Measurements from ENCODE around the gene PGA4. TPM values are rescaled to one million over a fixed set of nuclear protein-coding genes. Genes with fewer than 3 reads are reported as not detected.
"Not testable (repeated sequence)": the region's sequence is repeated elsewhere in the genome, so short reads cannot be mapped to it uniquely, and the experiment has no call there.

The PGA4 gene
- not detected for total RNA-seq

- ATAC-seq = not testable (repeated sequence)
Measured at GRCh38 chr11:61222047-61222446, at the start of gene PGA4. Gene PGA4, plus strand, starts transcription at chr11:61222347. Its CDS starts 54 bp downstream, at chr11:61222401.

- no peak for ATAC-seq
Measured at GRCh38 chr11:61172356-61172755, 49.8 kb upstream of the PGA4 start.

- no peak for ATAC-seq
Measured at GRCh38 chr11:61172888-61173287, 49.3 kb upstream of the PGA4 start.

GRCh38 chr11:61173456-61173855 is 48.7 kb upstream of the PGA4 start:
- ATAC-seq = peak; percentile 23

DNA sequence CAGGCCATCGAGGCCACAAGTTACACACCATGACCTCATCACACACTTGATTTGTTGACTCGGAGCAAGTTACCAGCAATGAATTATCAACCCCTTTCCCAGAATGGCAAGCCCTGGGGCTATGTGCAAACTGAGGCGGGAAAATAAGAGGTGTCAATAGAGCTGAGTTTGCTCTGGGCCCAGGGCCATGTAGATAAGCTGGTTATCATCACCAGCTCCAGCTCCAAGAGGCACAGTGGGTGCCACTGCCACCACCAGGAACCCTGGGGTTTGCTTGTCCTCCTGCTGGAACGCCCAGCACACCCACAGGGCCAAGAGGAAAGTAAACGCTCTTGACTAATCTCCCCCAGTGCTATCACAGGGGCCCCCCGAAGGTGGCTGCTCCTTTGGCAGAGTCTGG is 47.9 kb upstream of the PGA4 start:
- ATAC-seq = no peak

DNA sequence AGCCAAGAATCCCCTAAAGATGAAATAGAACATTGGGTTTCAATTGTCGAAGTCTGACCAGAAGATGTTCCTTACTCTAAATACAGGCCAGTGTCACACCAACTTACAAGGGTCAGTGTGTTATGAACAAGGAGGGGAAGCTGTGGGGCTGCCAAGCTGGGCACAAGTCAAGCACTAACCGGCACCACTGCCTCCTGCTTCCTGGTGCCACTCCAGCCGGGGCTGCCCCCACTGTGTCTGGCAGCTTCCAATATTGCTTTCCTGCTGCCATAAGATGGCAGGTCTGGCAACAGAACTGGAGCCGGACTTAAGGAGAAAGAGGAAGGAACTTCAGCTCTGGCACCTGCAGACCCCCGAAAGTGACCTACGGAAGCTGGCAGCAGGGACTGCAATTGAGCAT is 47.2 kb upstream of the PGA4 start:
- ATAC-seq = no peak

GRCh38 chr11:61176446-61176845 is 45.7 kb upstream of the PGA4 start:
- ATAC-seq = no peak

- not testable (repeated sequence) for ATAC-seq
Measured at GRCh38 chr11:61180205-61180604, 41.9 kb upstream of the PGA4 start.

DNA sequence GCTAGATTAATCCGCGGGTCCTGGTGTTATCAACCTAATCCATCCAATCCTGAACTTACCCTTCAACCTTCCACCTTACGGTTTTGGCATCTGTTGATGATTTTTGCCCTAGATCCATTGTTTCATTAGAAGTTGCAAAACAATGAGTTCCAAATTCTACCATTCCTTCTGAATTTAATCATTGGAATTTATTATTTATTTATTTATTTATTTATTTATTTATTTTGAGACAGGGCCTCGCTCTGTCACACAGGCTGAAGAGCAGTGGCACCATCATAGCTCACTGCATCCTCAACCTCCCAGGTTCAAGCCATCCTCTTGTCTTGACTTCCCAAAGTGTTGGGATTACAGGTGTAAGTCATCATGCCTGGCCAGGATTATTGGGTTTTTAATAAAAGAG is 40.7 kb upstream of the PGA4 start:
- ATAC-seq = no peak

- no peak for ATAC-seq
Measured at GRCh38 chr11:61183645-61184044, 38.5 kb upstream of the PGA4 start.

DNA sequence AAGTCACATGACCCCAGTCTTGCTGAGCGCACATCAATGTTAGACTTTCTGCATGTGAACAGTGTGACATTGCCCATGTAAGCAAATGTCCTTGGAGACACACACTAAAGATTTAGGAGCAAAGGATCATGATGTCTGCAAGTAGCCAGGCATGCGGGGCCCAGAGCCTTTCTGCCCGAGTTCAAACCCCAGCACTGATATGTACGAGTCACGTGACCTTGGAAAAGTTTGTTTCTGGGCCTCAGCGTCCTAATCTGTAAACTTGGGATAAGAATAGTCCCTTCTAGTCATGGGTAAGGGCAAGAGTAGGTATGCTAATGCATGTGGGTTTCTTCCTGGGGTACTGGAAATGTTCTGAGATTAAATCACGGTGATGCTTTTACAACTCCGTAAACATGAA is 35.6 kb upstream of the PGA4 start:
- ATAC-seq = no peak

- peak; percentile 62 for ATAC-seq
Measured at GRCh38 chr11:61187505-61188130, 34.5 kb upstream of the PGA4 start.

DNA sequence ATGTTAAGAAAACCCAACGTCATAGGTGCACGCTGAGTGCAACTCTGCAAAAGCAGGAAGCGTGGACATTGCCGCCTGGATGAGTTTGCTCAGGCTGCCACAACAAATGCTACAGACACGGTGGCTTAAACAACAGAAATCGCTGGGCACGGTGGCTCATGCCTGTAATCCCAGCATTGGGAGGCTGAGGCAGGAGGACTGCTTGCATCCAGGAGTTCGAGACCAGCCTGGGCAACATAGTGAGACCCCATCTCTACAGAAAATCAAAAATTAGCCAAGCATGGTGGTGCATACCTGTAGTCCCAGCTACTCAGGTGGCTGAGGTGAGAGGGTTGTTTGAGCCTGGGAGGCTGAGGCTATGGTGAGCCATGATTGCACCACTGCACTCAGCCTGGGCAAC is 32.2 kb upstream of the PGA4 start:
- ATAC-seq = no peak

DNA sequence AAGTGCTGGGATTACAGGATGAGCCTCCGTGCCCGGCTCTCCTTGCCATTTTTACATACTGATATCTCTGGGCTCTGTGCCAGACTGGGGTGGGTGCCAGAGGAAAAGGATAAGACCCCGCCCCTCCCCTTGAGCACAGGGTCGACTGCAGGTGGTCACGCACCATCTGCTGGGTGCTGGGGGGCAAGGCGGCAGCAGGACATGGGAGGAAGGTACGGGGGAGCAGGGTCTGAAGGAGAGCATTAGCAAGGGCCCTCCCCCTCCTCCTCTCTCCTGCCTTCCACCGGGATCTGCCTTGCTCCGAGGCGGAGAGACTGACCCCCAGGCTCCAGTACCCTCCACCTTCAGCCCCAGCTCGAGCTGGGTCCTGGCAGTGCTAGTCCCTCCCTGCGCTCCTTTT is 28.6 kb upstream of the PGA4 start:
- ATAC-seq = no peak

DNA sequence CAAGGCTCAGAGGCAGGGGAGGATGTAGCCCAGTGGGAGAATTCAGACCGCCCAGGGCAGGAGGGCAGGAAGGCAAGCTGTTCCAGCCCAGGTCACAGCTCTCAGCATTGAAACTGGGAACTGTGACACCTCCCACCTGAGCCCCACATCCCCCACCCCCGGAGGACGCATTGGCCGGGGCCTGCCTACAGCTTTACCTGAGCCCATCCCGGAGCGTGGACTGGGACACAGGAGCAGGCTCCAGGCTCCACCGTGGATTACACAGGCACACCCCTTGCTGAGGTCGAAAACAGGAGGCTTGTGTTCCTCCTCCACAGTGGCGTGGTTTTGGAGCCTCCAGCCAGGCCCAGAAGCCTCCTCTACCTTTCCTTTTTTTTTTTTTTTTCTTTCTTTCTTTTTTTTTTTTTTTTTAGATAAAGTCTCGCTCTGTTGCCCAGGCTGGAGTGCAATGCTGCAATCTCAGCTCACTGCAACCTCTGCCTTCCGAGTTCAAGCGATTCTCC is 27.9 kb upstream of the PGA4 start:
- ATAC-seq = no peak

DNA sequence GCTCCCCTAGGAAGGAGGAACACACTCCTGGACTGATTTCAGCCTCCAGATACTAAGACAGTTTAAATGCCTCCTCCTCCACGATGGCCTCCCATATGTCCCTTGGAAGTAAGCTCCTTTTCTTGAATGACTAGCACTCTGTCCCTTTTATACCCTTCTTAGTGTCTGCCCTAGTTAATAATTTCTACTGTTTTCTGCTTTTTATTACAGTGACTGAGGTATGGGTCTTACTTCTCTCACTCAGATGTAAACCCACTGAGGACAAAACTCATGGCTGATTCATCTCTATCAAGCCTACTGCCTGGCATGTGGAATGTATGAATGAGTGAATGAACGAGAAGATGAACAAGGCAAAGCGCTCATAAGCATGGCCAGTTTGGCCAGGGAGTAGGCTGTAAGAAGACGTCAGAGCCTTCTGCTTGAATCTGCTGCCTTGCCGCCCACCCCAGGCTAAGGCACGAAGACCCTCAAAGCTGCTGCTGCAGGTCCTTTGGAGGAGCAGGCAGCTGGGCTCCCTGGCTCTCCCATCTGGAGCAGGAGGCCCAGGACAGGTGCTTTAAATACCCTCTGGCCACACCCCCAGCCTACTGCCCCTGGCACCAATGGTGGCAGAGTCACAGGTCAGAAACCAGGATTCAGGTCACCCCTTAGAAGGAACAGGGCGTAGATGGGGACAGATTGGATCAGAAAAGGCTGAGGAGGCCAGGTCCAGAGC is 27.0 kb upstream of the PGA4 start:
- ATAC-seq = no peak

DNA sequence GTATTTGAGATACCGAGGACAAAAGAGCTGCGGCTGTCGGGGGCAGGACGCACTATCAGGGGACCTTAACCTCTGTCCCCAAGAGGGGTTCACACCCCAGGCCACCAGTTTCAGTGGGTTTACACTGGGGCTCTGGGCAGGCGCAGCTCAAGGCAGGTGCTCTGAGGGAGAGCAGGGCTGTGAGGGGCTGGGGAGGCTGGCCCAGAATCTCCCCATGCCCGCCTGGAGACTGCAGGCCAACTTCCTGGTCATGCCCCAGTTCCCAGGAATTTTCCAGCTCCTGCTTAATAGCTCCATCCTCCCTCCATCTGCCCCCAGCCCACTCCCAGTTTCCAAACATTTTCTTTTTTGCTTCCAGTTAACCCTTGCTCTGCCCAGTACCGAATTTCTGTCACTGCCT is 26.4 kb upstream of the PGA4 start:
- no peak for ATAC-seq

GRCh38 chr11:61198361-61198760 is 23.8 kb upstream of the PGA4 start:
- no peak for ATAC-seq

DNA sequence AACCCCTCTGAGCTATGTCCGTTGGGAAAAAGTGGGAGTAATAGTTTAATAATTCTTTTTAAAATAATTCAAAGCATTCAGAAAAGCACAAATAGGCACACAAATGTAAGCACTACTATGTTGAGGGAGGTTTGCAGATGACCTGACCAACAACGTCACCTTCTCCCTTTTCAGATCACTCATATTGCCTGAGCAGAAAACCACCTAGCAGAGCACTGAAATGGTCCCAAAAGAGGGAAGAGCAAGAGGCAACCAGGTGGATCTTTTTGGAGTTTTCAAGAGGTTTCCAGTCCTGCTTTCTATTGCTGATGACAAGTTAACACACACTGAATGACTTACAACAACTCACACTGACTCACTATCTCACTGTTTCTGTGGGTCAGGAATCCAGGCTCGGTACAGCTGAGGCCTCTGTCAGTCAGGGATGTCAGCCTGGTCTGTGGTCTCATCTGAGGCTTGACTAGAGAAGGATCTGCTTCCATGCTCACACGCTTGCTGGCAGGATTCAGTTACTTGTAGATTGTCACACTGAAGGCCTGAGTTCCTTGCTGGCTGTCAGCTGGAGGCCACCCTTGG is 23.1 kb upstream of the PGA4 start:
- no peak for ATAC-seq

- ATAC-seq = no peak
Measured at GRCh38 chr11:61201476-61201875, 20.7 kb upstream of the PGA4 start.

GRCh38 chr11:61202950-61203746 is 19.0 kb upstream of the PGA4 start, which contains the start of gene PGA3:
Gene PGA3, plus strand, starts transcription at chr11:61203515. Its CDS starts 50 bp downstream, at chr11:61203565.
- ATAC-seq = not testable (repeated sequence)

DNA sequence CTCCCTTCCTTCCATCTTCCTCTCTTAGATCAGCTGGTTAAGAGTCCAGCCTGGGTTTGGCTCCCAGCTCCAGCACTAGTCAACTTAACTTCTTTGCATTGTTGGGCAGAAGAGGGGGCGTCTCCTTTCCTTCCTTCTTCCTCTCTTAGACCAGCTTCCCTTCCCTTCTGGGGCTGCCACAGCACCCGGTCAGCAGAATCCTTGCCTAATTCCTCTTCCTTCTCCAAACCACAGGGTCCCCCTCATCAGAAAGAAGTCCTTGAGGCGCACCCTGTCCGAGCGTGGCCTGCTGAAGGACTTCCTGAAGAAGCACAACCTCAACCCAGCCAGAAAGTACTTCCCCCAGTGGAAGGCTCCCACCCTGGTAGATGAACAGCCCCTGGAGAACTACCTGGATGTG is 18.3 kb upstream of the PGA4 start:
- not testable (repeated sequence) for ATAC-seq

DNA sequence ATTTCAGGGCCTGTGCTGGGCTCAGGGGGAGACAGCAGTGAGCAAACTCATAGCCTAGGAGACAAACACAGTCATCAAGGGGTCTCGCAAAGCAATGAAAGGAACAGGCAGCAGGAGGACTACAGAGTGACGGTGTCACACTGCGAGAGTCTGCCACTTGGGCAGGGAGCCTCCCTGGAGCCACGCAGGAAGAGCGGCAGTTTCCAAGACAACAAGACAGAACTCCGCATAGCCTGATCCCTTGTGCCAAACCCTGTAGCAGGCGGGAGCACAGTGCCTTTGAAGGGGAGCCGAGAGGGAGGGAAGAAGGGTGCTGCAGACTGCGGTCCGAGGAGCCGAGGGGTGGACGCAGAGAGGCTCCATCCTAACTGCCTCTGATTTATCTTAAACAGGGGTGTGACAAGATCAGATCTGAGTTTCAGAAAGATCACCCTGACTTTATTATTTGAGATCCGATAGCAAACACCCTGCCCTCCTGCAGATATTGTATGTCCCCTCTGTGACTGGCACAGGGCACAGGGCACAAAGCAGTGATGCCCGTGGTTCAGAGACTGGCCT is 17.6 kb upstream of the PGA4 start:
- not testable (repeated sequence) for ATAC-seq
